ENCODE data around the gene CXCL14. TPM values are rescaled to one million over a fixed set of nuclear protein-coding genes. Genes with fewer than 3 reads are reported as not detected.

Gene CXCL14
- total RNA-seq, 1 donor, result not detected

DNA sequence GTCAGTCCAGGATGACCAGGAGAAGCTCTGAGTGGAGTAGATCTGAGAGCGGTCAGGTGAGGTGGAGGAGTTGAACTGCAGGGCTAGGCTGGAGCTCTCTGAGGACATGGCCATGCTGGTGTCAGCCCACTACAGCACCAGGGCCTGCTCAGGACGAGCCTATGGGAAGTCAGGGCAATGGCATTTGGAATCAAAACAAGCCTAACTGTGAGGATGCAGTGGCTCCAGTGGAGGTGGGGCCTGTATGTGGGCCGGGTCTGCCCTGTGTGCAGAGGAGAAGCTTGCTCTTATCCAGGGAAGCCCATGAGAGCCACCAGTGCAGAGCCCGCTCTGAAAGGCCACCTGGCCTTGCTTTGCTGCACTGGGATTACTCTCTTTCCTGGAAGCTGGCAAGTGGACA, 11.1 kb downstream of the CXCL14 start:
- H3K4me3 ChIP-seq (ENCODE audit: insufficient read depth, low read length), result no peak overlapping the region
- no peaks in the 10 kb centered on the region for H3K9me3 ChIP-seq (ENCODE audit: low read depth, low read length)
- H3K4me1 ChIP-seq (ENCODE audit: insufficient read depth, low read length), result no peaks in the 10 kb centered on the region
- no peaks in the 10 kb centered on the region for H3K36me3 ChIP-seq (ENCODE audit: insufficient read depth, low read length)
- H3K79me2 ChIP-seq (ENCODE audit: insufficient read depth, low read length), result no peaks in the 10 kb centered on the region
- DNase-seq (ENCODE audit: insufficient read length, low spot score, missing footprints), result peak; percentile 65
- peak overlapping the region; percentile 51 for H2AFZ ChIP-seq (ENCODE audit: low read length)
- H3K4me2 ChIP-seq (ENCODE audit: insufficient read depth, low read length), result no peak overlapping the region
- no peaks in the 10 kb centered on the region for H4K20me1 ChIP-seq (ENCODE audit: insufficient read depth, low read length)
- H3K27me3 ChIP-seq (ENCODE audit: insufficient read depth, low read length), result peaks cover 11% of the 10 kb centered on the region
- H3K27ac ChIP-seq (ENCODE audit: low read depth, low read length), result no peak overlapping the region
- no peak for TF ChIP-seq CTCF (IDR thresholded peaks at IDR 0.05; ENCODE audit: extremely low read depth, low read depth, low read length)

- Histone ChIP-seq H3K27ac (ENCODE audit: low read depth, low read length) (no peak overlapping the region), H2AFZ (ENCODE audit: low read length) (no peak overlapping the region), H3K4me2 (ENCODE audit: insufficient read depth, low read length) (no peak overlapping the region), H4K20me1 (ENCODE audit: insufficient read depth, low read length) (no peaks in the 10 kb centered on the region), H3K4me3 (ENCODE audit: insufficient read depth, low read length) (no peak overlapping the region), H3K79me2 (ENCODE audit: insufficient read depth, low read length) (no peaks in the 10 kb centered on the region), H3K27me3 (ENCODE audit: insufficient read depth, low read length) (peaks cover 11% of the 10 kb centered on the region), H3K4me1 (ENCODE audit: insufficient read depth, low read length) (no peaks in the 10 kb centered on the region), H3K9me3 (ENCODE audit: low read depth, low read length) (no peaks in the 10 kb centered on the region), H3K36me3 (ENCODE audit: insufficient read depth, low read length) (no peaks in the 10 kb centered on the region)
- peak; percentile 22 for DNase-seq (ENCODE audit: insufficient read length, low spot score, missing footprints)
- peak; percentile 3 for TF ChIP-seq CTCF (IDR thresholded peaks at IDR 0.05; ENCODE audit: extremely low read depth, low read depth, low read length)
Measured at GRCh38 chr5:135566422-135567400, 12.1 kb downstream of the CXCL14 start.

DNA sequence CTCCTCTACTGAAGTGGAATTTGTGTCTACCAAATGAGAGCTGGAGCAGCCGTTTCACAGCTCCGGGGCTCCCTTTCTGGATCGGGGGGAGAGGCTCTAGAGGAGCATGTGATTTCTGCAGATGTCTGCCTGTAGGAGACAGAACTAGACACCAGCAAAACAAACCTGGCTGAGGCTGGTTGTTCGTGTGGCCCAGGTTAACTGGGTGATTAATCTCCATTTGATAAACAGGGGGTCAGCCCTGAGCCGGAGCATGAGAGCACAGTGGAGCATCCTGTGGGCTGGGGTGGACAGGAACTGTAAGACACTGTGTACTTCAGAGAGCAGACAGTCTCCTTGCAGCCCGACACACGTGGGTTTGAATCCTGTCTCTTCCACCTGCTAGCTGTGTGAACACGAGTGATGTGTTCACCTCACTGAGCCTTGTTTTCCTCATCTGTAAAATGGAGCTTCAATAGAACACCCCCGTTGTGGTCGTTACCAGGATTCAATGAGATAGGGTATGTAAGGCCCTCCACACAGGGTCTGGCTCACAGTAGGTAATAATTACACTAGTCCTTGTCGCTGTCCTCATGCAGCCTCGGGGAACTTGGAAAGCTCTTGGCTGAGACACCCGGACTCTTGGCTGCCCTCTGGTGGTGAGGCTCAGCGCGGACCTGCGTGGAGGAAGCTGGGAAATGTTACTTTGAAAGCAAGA, 12.9 kb downstream of the CXCL14 start:
- no peaks in the 10 kb centered on the region for H3K79me2 ChIP-seq (ENCODE audit: insufficient read depth, low read length)
- DNase-seq (ENCODE audit: insufficient read length, low spot score, missing footprints), result peak; percentile 89
- no peak overlapping the region for H3K27ac ChIP-seq (ENCODE audit: low read depth, low read length)
- no peaks in the 10 kb centered on the region for H4K20me1 ChIP-seq (ENCODE audit: insufficient read depth, low read length)
- no peaks in the 10 kb centered on the region for H3K4me1 ChIP-seq (ENCODE audit: insufficient read depth, low read length)
- H3K4me2 ChIP-seq (ENCODE audit: insufficient read depth, low read length), result no peak overlapping the region
- no peaks in the 10 kb centered on the region for H3K36me3 ChIP-seq (ENCODE audit: insufficient read depth, low read length)
- peak; percentile 97 for TF ChIP-seq CTCF (IDR thresholded peaks at IDR 0.05; ENCODE audit: extremely low read depth, low read depth, low read length)
- H3K4me3 ChIP-seq (ENCODE audit: insufficient read depth, low read length), result no peak overlapping the region
- H3K9me3 ChIP-seq (ENCODE audit: low read depth, low read length), result no peaks in the 10 kb centered on the region
- H2AFZ ChIP-seq (ENCODE audit: low read length), result no peak overlapping the region
- peaks cover 11% of the 10 kb centered on the region for H3K27me3 ChIP-seq (ENCODE audit: insufficient read depth, low read length)

- H3K4me2 ChIP-seq (ENCODE audit: insufficient read depth, low read length), result no peak overlapping the region
- H3K36me3 ChIP-seq (ENCODE audit: insufficient read depth, low read length), result no peaks in the 10 kb centered on the region
- no peak for TF ChIP-seq CTCF (IDR thresholded peaks at IDR 0.05; ENCODE audit: extremely low read depth, low read depth, low read length)
- H3K4me1 ChIP-seq (ENCODE audit: insufficient read depth, low read length), result no peaks in the 10 kb centered on the region
- no peak overlapping the region for H3K27ac ChIP-seq (ENCODE audit: low read depth, low read length)
- peaks cover 7% of the 10 kb centered on the region for H3K27me3 ChIP-seq (ENCODE audit: insufficient read depth, low read length)
- no peak overlapping the region for H3K4me3 ChIP-seq (ENCODE audit: insufficient read depth, low read length)
- no peak overlapping the region for H2AFZ ChIP-seq (ENCODE audit: low read length)
- H4K20me1 ChIP-seq (ENCODE audit: insufficient read depth, low read length), result no peaks in the 10 kb centered on the region
- peak; percentile 47 for DNase-seq (ENCODE audit: insufficient read length, low spot score, missing footprints)
- no peaks in the 10 kb centered on the region for H3K9me3 ChIP-seq (ENCODE audit: low read depth, low read length)
- no peaks in the 10 kb centered on the region for H3K79me2 ChIP-seq (ENCODE audit: insufficient read depth, low read length)
Measured at GRCh38 chr5:135565266-135565665, 13.5 kb downstream of the CXCL14 start.

Measured in osteoblast (primary cell).